GM12878 (cell line): ENCODE measurements around the gene LST1. TPM values are rescaled to one million over a fixed set of nuclear protein-coding genes. Genes with fewer than 3 reads are reported as not detected.

Experiments used
- ATAC-seq: fragments of 200-7000 bp; cut with Tn5 transposase; 3 replicates; pipeline ENCODE4 v1.9.1; 2020; ENCODE audit warnings: mild to moderate bottlenecking, moderate library complexity
- BruUV-seq: library from RNA; stranded (reverse); fragments of 400-500 nt; replicated peaks from 2 replicates; lab custom pipeline; 2021; lab: Mats Ljungman, UMichigan
- CTCF ChIA-PET: fragments of 300-600 bp; sonication (Branson Sonifier 250); formaldehyde crosslinking; extraction: SDS; loops from one replicate; lab custom pipeline; 2021; ENCODE audit warnings: inconsistent platforms; lab: Yijun Ruan, JAX
- POLR2A ChIA-PET: fragments of 350-600 bp; formaldehyde crosslinking; extraction: SDS; loops from one replicate; lab custom pipeline; 2021; ENCODE audit warnings: inconsistent platforms; lab: Charles Lee
- RAD21 ChIA-PET: fragments of 300-600 bp; sonication (Branson Sonifier 250); formaldehyde crosslinking; loops from one replicate; lab custom pipeline; 2023; ENCODE audit warnings: antibody characterized with exemption; ENCODE audit not compliant: unreplicated experiment; lab: Charles Lee
- SMC1A ChIA-PET: fragments of 300-600 bp; sonication (Branson Sonifier 250); formaldehyde crosslinking; loops from one replicate; lab custom pipeline; 2023; ENCODE audit not compliant: unreplicated experiment, uncharacterized antibody; lab: Charles Lee
- DNase-seq: peaks from one replicate; pipeline ENCODE4 v3.0.0-alpha.2; 2011; ENCODE audit warnings: low read depth, low spot score
- FAIRE-seq: peaks from 3 replicates; lab custom pipeline; 2011; peaks lifted over from hg19 to GRCh38; lab: Jason Lieb, UNC
- H2AFZ ChIP-seq: 2 replicates; pipeline ENCODE4 v1.6.0; 2011; ENCODE audit warnings: low read depth, low read length, control low read depth; ENCODE audit not compliant: control insufficient read depth
- H3K27ac ChIP-seq: 2 replicates; pipeline ENCODE4 v1.5.1; 2011; ENCODE audit warnings: control low read depth; ENCODE audit not compliant: control insufficient read depth, insufficient read depth
- H3K27me3 ChIP-seq, 2 experiments: replicated peaks in 1 of 2; 2 replicates each; pipeline versions ENCODE4 v1.6.0 to v1.6.1; 2011; ENCODE audit warnings: low read length in 1 of 2; ENCODE audit not compliant: control insufficient read depth in 2 of 2, insufficient read depth in 2 of 2
- H3K36me3 ChIP-seq, 2 experiments: 2 replicates each; pipeline ENCODE4 v1.5.1; 2011; ENCODE audit warnings: low read length in 1 of 2; ENCODE audit not compliant: control insufficient read depth in 2 of 2, insufficient read depth in 2 of 2
- H3K4me1 ChIP-seq: 2 replicates; pipeline ENCODE4 v1.6.1; 2011; ENCODE audit warnings: mild to moderate bottlenecking, low read length, moderate library complexity, mixed read lengths; ENCODE audit not compliant: control insufficient read depth, insufficient read depth
- H3K4me2 ChIP-seq: 2 replicates; pipeline ENCODE4 v1.6.0; 2011; ENCODE audit warnings: control low read depth; ENCODE audit not compliant: control insufficient read depth, insufficient read depth
- H3K4me3 ChIP-seq: fragments of 200-600 bp; sonication (generic); 2 replicates; pipeline ENCODE4 v1.5.1; 2016
- H3K79me2 ChIP-seq: 2 replicates; pipeline ENCODE4 v1.6.0; 2011; ENCODE audit warnings: low read length; ENCODE audit not compliant: control insufficient read depth, insufficient read depth
- H3K9ac ChIP-seq: 2 replicates; pipeline ENCODE4 v1.8.0; 2011; ENCODE audit warnings: low read length, control low read depth, mixed read lengths; ENCODE audit not compliant: control insufficient read depth, insufficient read depth
- H3K9me3 ChIP-seq: replicated peaks from 3 replicates; pipeline ENCODE4 v1.5.1; 2011; ENCODE audit warnings: mild to moderate bottlenecking, low read length; ENCODE audit not compliant: control insufficient read depth, insufficient read depth
- H4K20me1 ChIP-seq: 2 replicates; pipeline ENCODE4 v1.6.0; 2011; ENCODE audit not compliant: control insufficient read depth, insufficient read depth
- ETV6 ChIP-seq, 2 experiments: fragments of 450-650 bp in 1 of 2; IDR thresholded peaks in 1 of 2; conservative IDR thresholded peaks in 1 of 2; 2 replicates each; pipeline ENCODE4 v1.6.1; 2014; ENCODE audit warnings: antibody characterized with exemption in 1 of 2, borderline replicate concordance in 1 of 2, low read depth in 1 of 2, mild to moderate bottlenecking in 1 of 2, moderate library complexity in 1 of 2
- HDGF ChIP-seq: fragments of 450-650 bp; IDR thresholded peaks from 2 replicates; pipeline ENCODE4 v1.6.1; 2016; ENCODE audit warnings: antibody characterized with exemption
- NR2C1 ChIP-seq: fragments of 450-650 bp; IDR thresholded peaks from 2 replicates; pipeline ENCODE4 v1.6.1; 2017; ENCODE audit warnings: antibody characterized with exemption, mild to moderate bottlenecking, moderate library complexity
- ZBED1 ChIP-seq: IDR thresholded peaks from 2 replicates; pipeline ENCODE4 v1.6.1; 2016; ENCODE audit warnings: borderline replicate concordance
- WGBS: methylation state at CpG from one replicate; pipeline ENCODE4 v1.1.6; 2016; ENCODE audit warnings: low lambda C conversion rate; ENCODE audit not compliant: insufficient replicate concordance, insufficient coverage; ENCODE audit errors: missing lambda C conversion rate; 5-methylcytosine and 5-hydroxymethylcytosine counted together
- in situ Hi-C: fragments of 300-500 bp; cut with MboI; formaldehyde crosslinking; loops from 9 replicates; pipeline ENCODE4 v1.14.3; 2018; ENCODE audit warnings: mixed read lengths
- intact Hi-C: fragments of 100-400 bp; cut with micrococcal nuclease; formaldehyde crosslinking; loops from one replicate; pipeline ENCODE4 v1.14.2; 2022; ENCODE audit not compliant: unreplicated experiment
- polyA plus RNA-seq, 11 experiments: library from polyadenylated mRNA; depleted of rRNA in 4 of 11; unstranded in 6 of 11; stranded (reverse) in 5 of 11; fragments of >200 nt; fragmentation: Nextera tagmentation in 4 of 11; fragmentation: Illumina TruSeq in 1 of 11; extraction: Ambion mirVana in 4 of 11; extraction: Trizol in 1 of 11; gene quantifications; 1 replicate in 1 of 11; 2 replicates in 10 of 11; pipeline versions ENCODE4 v1.2.1 to v1.2.3, GENCODE V29; 2011 to 2016; ENCODE audit warnings: inconsistent platforms in 2 of 11, missing spikeins in 2 of 11, low read depth in 1 of 11
- total RNA-seq, 4 experiments: library from RNA; depleted of rRNA in 3 of 4; stranded (reverse); fragments of >200 nt in 3 of 4; fragmentation: Illumina TruSeq in 1 of 4; extraction: Trizol in 1 of 4; gene quantifications; 2 replicates each; pipeline versions ENCODE4 v1.2.1 to v1.2.3, GENCODE V29; 2013 to 2021

Gene LST1
- total and polyA plus RNA-seq, 10 of the 15 experiments (the other 5 are each of a cell fraction or from before 2014, with no cell fraction given), result 4.1 to 35.5 (median 16.4) TPM

- H3K4me1 ChIP-seq, result peaks cover 35% of the 10 kb centered on the region
- H3K4me2 ChIP-seq, result peak overlapping the region; percentile 95
- peaks cover 0 to 7% of the 10 kb centered on the region in 2 experiments; a peak in 2 of 4 replicates for H3K36me3 ChIP-seq
- peak overlapping the region; percentile 91 for H3K27ac ChIP-seq
- H3K9me3 ChIP-seq, result no peaks in the 10 kb centered on the region
- FAIRE-seq (no peak), ATAC-seq (no peak), DNase-seq (no peak)
- in situ Hi-C loops, result no loop called here
- no TSS peak for BruUV-seq
- peak overlapping the region; percentile 76 for H2AFZ ChIP-seq
- peak overlapping the region; percentile 93 for H3K4me3 ChIP-seq
- ChIA-PET SMC1A (interaction anchor here (0.8 to 45.5 kb wide), 5 partner anchors 15 to 81 kb away, joined by 4 to 1989 read pairs (median 8); partner anchors contain the start of genes AIF1, ATP6V1G2, DDX39B and LTA), RAD21 (interaction anchor here (0.8 to 17.5 kb wide), 8 partner anchors 8 to 250 kb away, joined by 3 to 620 read pairs (median 5); partner anchors contain the start of genes ATP6V1G2, LTA, NCR3 and NFKBIL1), POLR2A (interaction anchor here (0.6 to 17.1 kb wide), 8 partner anchors 9 to 282 kb away, joined by 3 to 282 read pairs (median 85); partner anchors contain the start of genes ATP6V1G2, LTA, NCR3 and NEU1), CTCF (interaction anchor here (0.9 to 31.0 kb wide), 9 partner anchors 13 to 250 kb away, joined by 3 to 2098 read pairs (median 5); partner anchors contain the start of genes AIF1, ATP6V1G2, DDX39B and LST1)
- H4K20me1 ChIP-seq, result no peaks in the 10 kb centered on the region
- TF ChIP-seq HDGF, result peak; percentile 11; the same call in 1 of the 2 replicates
- no peak for TF ChIP-seq ETV6 (conservative IDR thresholded peaks at IDR 0.05 in 1 of 2, IDR thresholded peaks at IDR 0.05 in 1 of 2; ENCODE audit: borderline replicate concordance in 1 of 2, low read depth in 1 of 2)
- 0 out of 2 replicates have a peak, but pooled peaks have one; percentile 41 for TF ChIP-seq ZBED1
- TF ChIP-seq NR2C1, result no peak
- intact Hi-C loops, result loop anchor here (1.0 to 2.0 kb wide), 3 partner anchors 18 to 30 kb away; no protein-coding TSS in a partner anchor
- H3K27me3 ChIP-seq, result no peaks in the 10 kb centered on the region
- peak overlapping the region; percentile 90 for H3K9ac ChIP-seq
- peaks cover 69% of the 10 kb centered on the region for H3K79me2 ChIP-seq
- 12% methylated on average over 11 of the region's 11 CpGs for WGBS
These were observed 5.7 kb upstream of the LST1 start for GRCh38 chr6:31580438-31580740.
